ENCODE measurements around the gene C16orf96. TPM values are rescaled to one million over a fixed set of nuclear protein-coding genes. Genes with fewer than 3 reads are reported as not detected.

Gene C16orf96
- total RNA-seq, 2 donors from 2014 or later = 1.5 to 1.6 TPM

DNA sequence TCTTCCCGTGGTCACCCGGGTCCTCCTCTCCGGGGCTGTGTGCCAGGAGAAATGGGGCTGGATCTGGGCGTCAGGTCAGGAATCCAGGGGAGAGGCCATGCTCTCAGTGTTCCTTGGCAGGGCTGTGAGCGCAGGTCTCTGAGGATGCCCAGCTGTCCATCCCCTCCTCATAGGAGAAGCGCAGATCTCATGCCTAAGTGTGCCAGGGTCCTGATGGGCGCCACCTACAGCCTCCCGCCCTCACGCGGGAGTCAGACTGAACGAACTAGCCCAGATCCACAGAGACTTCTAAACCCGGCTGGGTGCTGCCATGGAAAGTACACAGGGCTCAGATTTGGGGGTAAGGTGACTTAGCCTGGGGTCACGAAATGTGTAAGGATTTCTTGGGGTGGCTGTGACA is 92.8 kb downstream of the C16orf96 start:
- H3K36me3 ChIP-seq (ENCODE audit: control insufficient read depth, insufficient read depth, low read length) = peaks cover 6% of the 10 kb centered on the region
- no peak overlapping the region for H3K9ac ChIP-seq (ENCODE audit: extremely low read depth, low read length, poor library complexity, severe bottlenecking)
- H3K4me1 ChIP-seq (ENCODE audit: control insufficient read depth, insufficient read depth, low read length) = peaks cover 3% of the 10 kb centered on the region
- Mint-ChIP-seq H3K36me3 (ENCODE audit: low read depth) (peaks cover 32% of the 10 kb centered on the region), H3K27me3 (ENCODE audit: insufficient read depth) (no peaks in the 10 kb centered on the region), H3K9me3 (no peaks in the 10 kb centered on the region), H3K27ac (peak overlapping the region; percentile 44), H3K4me3 (no peak overlapping the region), H3K4me1 (peaks cover 8% of the 10 kb centered on the region)
- no peak overlapping the region for H3K27ac ChIP-seq (ENCODE audit: low read depth, low read length)
- H3K4me3 ChIP-seq (ENCODE audit: low read length) = no peak overlapping the region
- no peaks in the 10 kb centered on the region for H3K27me3 ChIP-seq (ENCODE audit: control insufficient read depth, insufficient read depth, low read length, poor library complexity, severe bottlenecking)
- TF ChIP-seq, protein P1, sequence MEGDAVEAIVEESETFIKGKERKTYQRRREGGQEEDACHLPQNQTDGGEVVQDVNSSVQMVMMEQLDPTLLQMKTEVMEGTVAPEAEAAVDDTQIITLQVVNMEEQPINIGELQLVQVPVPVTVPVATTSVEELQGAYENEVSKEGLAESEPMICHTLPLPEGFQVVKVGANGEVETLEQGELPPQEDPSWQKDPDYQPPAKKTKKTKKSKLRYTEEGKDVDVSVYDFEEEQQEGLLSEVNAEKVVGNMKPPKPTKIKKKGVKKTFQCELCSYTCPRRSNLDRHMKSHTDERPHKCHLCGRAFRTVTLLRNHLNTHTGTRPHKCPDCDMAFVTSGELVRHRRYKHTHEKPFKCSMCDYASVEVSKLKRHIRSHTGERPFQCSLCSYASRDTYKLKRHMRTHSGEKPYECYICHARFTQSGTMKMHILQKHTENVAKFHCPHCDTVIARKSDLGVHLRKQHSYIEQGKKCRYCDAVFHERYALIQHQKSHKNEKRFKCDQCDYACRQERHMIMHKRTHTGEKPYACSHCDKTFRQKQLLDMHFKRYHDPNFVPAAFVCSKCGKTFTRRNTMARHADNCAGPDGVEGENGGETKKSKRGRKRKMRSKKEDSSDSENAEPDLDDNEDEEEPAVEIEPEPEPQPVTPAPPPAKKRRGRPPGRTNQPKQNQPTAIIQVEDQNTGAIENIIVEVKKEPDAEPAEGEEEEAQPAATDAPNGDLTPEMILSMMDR (conservative IDR thresholded peaks at IDR 0.05) = no peak
- WGBS, 2 experiments (ENCODE audit: insufficient coverage in 1 of 2, insufficient read length in 1 of 2) = 95 to 97% methylated on average over 3 to 13 of the region's 13 CpGs
- no peak for DNase-seq
- H3K9me3 ChIP-seq (ENCODE audit: control insufficient read depth, low read length) = no peaks in the 10 kb centered on the region

- Histone ChIP-seq H3K4me1 (ENCODE audit: control insufficient read depth, insufficient read depth, low read length) (peaks cover 3% of the 10 kb centered on the region), H3K36me3 (ENCODE audit: control insufficient read depth, insufficient read depth, low read length) (peaks cover 8% of the 10 kb centered on the region), H3K27ac (ENCODE audit: low read depth, low read length) (no peak overlapping the region), H3K9me3 (ENCODE audit: control insufficient read depth, low read length) (no peaks in the 10 kb centered on the region), H3K4me3 (ENCODE audit: low read length) (no peak overlapping the region), H3K9ac (ENCODE audit: extremely low read depth, low read length, poor library complexity, severe bottlenecking) (no peak overlapping the region), H3K27me3 (ENCODE audit: control insufficient read depth, insufficient read depth, low read length, poor library complexity, severe bottlenecking) (no peaks in the 10 kb centered on the region)
- Mint-ChIP-seq H3K36me3 (ENCODE audit: low read depth) (peaks cover 35% of the 10 kb centered on the region), H3K9me3 (no peaks in the 10 kb centered on the region), H3K4me1 (peaks cover 16% of the 10 kb centered on the region), H3K27me3 (ENCODE audit: insufficient read depth) (no peaks in the 10 kb centered on the region), H3K27ac (peak overlapping the region; percentile 44), H3K4me3 (no peak overlapping the region)
- DNase-seq = no peak
- 93 to 98% methylated on average over 20 to 25 of the region's 25 CpGs for WGBS, 2 experiments (ENCODE audit: insufficient coverage in 1 of 2, insufficient read length in 1 of 2)
- TF ChIP-seq, protein P1 (conservative IDR thresholded peaks at IDR 0.05) = no peak
Observed at GRCh38 chr16:4649744-4650442, 93.8 kb downstream of the C16orf96 start.

Other genes starting within 250 kb of the C16orf96 start
- 10 to 100 TPM in 1 of 2 donors, 1 to 10 TPM in 1; 9.1 to 13.2 TPM for gene GLIS2, start 240.3 kb upstream of the C16orf96 start, total RNA-seq
- 10 to 100 TPM; 57.7 to 66.2 TPM for gene PAM16, start 205.0 kb upstream of the C16orf96 start, total RNA-seq
- 10 to 100 TPM; 10.4 to 12.1 TPM for gene VASN, start 184.5 kb upstream of the C16orf96 start, total RNA-seq
- gene CORO7, start 139.7 kb upstream of the C16orf96 start, total RNA-seq = 10 to 100 TPM; 32.5 to 37.5 TPM
- gene DNAJA3, start 130.5 kb upstream of the C16orf96 start, total RNA-seq = 10 to 100 TPM; 37.4 to 38.5 TPM
- gene NMRAL1, start 81.7 kb upstream of the C16orf96 start, total RNA-seq = 10 to 100 TPM; 56.9 to 75.2 TPM
- gene HMOX2, start 79.9 kb upstream of the C16orf96 start, total RNA-seq = 10 to 100 TPM; 26.3 to 27.7 TPM
- gene CDIP1, start 17.6 kb upstream of the C16orf96 start, total RNA-seq = 10 to 100 TPM; 41.8 to 64.4 TPM
- gene UBALD1, start 58.5 kb downstream of the C16orf96 start, total RNA-seq = 10 to 100 TPM; 46.8 to 49.6 TPM
- 10 to 100 TPM; 66.9 to 71.4 TPM for gene MGRN1, start 68.5 kb downstream of the C16orf96 start, total RNA-seq
- gene NUDT16L1, start 137.2 kb downstream of the C16orf96 start, total RNA-seq = 10 to 100 TPM; 38.6 to 40.7 TPM
- 10 to 100 TPM; 32.4 to 41.0 TPM for gene ANKS3, start 177.9 kb downstream of the C16orf96 start, total RNA-seq
- gene DNAAF8, start 178.2 kb downstream of the C16orf96 start, total RNA-seq = under 1 TPM; 0.35 to 0.64 TPM
- gene ZNF500, start 210.8 kb downstream of the C16orf96 start, total RNA-seq = 10 to 100 TPM; 17.2 to 21.6 TPM
- gene SEPTIN12, start 232.0 kb downstream of the C16orf96 start, total RNA-seq = under 1 TPM; 0.40 to 0.73 TPM
- gene SMIM22, start 239.0 kb downstream of the C16orf96 start, total RNA-seq = not detected
- 10 to 100 TPM; 46.2 to 49.0 TPM for gene ROGDI, start 246.3 kb downstream of the C16orf96 start, total RNA-seq

Data from endodermal cell (in vitro differentiated cells).